NCI-H748 (cell line): ENCODE data around the gene ANKFN1.
A peak's percentile ranks its signal among the peaks of the same experiment; 100 is the strongest.

Source experiments
- DNase-seq: peaks from one replicate; lab custom pipeline; 2025; ENCODE audit not compliant: unreplicated experiment; lab: John Stamatoyannopoulos, UW

Gene ANKFN1

GRCh38 chr17:56425483-56425882, 272.2 kb downstream of the ANKFN1 start:
- no peak for DNase-seq

- DNase-seq, result no peak
Measured at GRCh38 chr17:56426901-56427300, 273.6 kb downstream of the ANKFN1 start.

DNA sequence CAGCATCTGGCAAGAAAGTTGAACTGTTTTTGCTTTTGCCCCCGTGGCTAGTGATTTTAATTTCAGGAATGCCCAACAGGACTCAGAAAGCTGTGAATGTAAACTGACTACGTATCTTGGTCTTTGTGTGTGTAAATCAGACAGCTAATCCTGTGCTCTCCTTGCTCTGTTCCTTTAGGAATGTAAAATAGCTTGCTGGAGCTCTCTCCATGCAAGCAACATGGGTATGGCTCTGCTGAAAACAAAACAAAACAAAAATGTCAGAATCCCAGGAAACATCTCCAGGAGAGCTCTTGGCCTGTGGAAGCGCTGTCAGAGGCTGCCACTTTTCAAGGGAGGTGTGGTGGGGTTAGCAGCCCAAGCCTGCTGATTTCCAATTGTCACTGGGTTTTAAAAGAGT, 278.5 kb downstream of the ANKFN1 start:
- no peak for DNase-seq

GRCh38 chr17:56432443-56432842, 279.2 kb downstream of the ANKFN1 start:
- DNase-seq, result no peak

DNA sequence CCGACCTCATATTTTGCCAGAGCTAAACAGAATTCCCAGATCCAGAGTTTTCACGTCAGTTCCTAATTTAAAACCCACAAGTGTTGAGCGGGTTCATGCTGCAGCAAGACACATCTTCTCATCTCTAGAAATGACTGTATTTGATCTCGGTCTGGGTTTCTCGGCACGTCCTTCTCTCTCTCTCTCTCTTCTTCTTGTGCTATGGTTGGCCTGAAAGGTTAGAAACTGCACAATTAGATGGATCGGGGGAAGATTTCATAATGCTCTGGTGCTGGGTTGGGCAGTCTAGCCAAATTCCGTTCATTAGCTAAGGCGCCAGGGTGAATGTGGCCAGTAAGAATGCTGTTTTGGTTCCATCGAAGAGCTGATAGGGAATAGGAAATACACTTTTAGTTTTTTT, 281.3 kb downstream of the ANKFN1 start:
- DNase-seq, result no peak

DNA sequence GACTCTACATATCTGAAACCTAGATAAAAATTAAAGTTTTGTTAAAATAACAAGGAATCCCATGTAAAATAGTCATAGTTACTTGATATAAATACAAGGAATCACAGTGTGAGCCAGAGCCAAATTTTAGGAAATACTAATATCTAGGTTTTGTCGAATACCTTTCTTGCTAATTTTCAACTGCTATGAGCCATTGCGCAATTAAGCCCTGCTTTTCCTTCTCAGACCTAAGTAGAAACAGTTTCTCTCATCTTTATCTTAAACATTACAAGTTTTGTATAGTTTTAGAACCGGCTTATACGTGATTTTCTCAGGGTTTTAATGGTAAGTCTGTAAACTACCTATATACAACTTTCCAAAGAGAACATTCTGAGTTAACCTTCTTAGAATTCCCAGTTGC, 282.9 kb downstream of the ANKFN1 start:
- DNase-seq, result no peak

DNA sequence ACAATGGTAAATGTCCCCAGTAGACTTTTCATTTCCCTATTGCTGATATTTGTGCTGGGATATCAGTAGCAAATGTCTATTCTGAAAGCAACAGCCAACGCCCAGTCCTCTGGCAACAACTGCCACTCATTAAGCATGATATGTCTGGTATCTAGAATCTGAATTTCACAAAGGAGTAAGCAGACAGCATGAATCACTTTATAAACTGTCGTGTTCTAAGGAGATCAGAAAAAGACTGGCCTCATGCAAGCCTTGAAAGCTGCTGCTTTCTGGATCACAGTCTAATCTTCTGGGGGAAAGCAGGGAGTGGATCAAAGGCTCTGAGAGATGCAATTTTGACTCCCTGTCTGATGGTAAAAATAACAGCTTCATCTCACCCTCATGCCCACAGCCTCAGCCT, 287.1 kb downstream of the ANKFN1 start:
- DNase-seq, result no peak

GRCh38 chr17:56441308-56441707, 288.0 kb downstream of the ANKFN1 start:
- no peak for DNase-seq

GRCh38 chr17:56445692-56446411, 292.6 kb downstream of the ANKFN1 start:
- no peak for DNase-seq

GRCh38 chr17:56447171-56447570, 293.9 kb downstream of the ANKFN1 start:
- DNase-seq, result no peak

DNA sequence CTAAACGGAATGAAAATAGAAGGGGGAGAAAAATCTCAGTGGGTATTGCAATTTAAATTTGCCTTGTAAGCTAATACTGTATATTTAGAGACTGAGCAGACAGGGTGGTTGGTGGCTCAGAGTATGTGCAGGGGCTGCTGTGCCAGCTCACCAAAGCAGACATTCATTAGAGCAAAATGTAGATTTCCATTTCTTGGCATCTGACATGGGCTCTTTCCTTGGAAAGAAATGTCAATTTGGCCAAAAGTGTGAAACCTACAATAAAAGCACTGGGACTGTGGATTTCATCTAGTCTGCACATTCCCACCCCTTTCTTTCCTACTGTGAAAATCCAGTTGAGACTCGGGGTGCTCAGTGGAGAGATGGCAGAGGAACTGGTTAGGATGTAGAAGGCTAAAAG, 295.1 kb downstream of the ANKFN1 start:
- no peak for DNase-seq

GRCh38 chr17:56449176-56449575, 295.9 kb downstream of the ANKFN1 start:
- no peak for DNase-seq

DNA sequence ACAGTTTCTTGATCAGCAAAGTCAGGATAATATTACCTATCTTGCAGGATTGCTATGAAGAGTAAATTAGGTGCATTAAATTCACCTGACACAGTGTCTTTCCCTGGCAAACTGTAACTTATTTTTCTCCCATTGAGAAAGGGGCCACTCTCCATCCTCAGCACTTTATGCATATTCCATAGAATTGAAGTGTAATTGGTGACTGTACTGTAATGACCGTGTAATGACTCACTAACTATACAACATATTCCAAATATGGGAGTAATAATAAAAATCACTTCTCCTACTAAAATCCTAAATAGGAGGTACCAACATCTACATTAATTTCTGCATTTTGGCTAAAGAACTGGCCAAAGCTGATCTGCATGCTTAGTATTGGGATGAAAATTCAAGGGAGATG, 298.4 kb downstream of the ANKFN1 start:
- DNase-seq, result no peak

GRCh38 chr17:56452461-56452860, 299.2 kb downstream of the ANKFN1 start:
- no peak for DNase-seq

DNA sequence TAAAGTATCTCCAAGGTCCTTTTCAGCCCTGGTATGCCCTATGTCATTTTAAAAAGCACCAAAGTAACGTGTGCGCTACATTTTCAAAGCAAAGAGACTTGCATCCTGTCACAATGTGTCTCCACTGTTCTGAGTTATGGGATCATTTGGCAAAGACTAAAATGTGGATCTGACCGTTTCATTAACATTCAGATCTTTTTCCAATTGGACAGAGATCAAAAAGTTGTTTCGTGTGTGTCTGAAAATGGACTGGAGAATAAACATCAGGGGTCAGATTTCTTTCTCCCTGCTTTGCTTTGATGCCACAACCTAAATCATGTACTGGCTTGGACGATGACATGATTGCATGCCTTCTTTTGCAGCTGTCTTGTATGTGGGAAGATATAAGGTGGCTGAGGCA, 304.2 kb downstream of the ANKFN1 start:
- DNase-seq, result no peak

GRCh38 chr17:56465886-56466285, 312.6 kb downstream of the ANKFN1 start:
- no peak for DNase-seq

- no peak for DNase-seq
Measured at GRCh38 chr17:56468840-56469239, 315.6 kb downstream of the ANKFN1 start.

DNA sequence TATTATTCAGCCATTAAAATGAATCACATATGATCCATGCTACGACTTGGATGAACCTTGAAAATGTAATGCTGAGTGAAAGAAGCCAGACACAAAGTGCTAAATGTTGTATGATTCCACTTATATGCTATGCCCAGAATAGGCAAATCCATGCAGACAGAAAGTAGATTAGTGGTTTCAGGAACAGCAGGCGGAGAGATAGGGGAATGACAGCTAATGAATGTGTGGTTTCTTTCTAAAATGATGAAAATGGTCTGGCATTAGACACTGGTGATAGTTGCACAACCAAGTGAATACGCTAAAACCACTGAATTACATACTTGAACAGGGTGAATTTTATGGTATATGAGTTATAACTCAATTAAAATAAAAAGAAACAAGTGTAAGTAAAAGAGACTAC, 318.4 kb downstream of the ANKFN1 start:
- DNase-seq, result no peak

DNA sequence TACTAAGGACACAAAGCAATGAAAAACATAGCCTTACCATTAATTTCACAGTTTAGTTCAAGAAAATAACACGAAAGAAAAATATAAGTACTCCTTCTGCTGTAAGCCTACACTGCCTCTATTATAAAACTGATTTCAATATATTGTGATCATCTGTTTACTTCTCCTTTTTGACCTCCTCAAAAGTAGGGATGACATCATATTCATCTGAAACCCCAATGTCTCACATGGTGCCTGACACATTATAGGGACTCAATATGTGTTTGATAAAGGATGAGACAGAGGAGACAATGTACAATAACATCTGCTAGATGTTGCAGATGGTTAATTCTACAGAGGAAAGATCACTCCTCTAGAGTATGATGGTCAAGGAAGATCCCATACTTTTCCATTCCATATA, 321.8 kb downstream of the ANKFN1 start:
- no peak for DNase-seq

DNA sequence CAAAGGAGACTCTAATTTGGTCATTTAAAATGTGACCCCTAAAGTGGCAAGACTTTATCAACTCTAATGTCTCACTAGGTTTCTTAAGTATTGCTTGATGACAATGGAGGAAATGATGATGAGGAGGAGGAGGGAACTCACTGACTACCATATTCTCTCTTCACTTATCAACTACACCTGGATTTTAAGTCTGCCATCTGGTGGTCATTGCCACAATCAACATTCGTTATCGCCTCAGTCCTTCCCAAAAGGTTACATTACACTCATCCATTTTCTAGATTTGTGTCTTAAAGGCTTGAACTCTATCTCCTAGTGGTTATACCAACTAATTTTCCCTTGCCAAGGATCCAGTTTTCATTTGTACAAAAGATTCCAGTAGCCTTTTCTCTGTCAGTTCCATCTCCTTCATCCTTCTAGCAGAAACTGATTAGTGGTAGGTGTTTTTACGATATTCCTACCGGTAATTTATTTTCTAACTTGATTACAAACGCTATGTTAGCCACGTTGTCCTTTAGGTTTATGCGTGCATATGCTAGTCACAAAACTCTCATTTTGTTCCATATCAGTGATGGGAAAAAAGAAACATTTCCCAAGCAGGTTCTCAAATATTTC, 325.7 kb downstream of the ANKFN1 start:
- peak; percentile 19 for DNase-seq

GRCh38 chr17:56480501-56480900, 327.2 kb downstream of the ANKFN1 start:
- no peak for DNase-seq

DNA sequence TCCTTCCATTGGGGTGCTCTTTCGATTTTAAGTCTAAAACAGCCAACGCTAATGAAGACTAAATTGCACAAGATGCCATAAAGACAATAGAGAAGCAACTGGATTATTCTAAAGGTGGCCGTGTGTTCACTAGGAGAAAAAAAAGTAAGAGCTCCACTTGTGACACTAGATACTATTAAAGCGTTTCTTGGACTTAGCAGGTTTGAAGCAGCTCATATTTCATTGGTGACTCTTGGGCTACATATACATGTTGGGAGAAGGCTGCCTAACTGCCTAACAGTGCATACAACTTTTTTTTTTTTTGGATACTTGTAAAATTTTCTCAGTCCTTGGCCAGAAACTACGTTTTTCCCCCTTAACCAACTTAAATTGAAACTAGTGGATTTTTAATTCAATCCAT, 328.4 kb downstream of the ANKFN1 start:
- no peak for DNase-seq

- no peak for DNase-seq
Measured at GRCh38 chr17:56482229-56482628, 329.0 kb downstream of the ANKFN1 start.
